OCI-LY1 (cell line): ENCODE results near the gene UBE2L6.

ENCODE experiments used
- H2AFZ ChIP-seq: fragments of 200-600 bp; sonication (generic), shearing (Covaris generic); 2 replicates; pipeline ENCODE4 v1.6.0; 2014; ENCODE audit warnings: antibody characterized with exemption, mild to moderate bottlenecking, low read length
- H3F3A ChIP-seq: fragments of 200-600 bp; sonication (generic), shearing (Covaris generic); 2 replicates; pipeline ENCODE4 v1.6.0; 2014; ENCODE audit warnings: mild to moderate bottlenecking, antibody characterized with exemption, low read length, moderate library complexity; ENCODE audit not compliant: insufficient read depth
- H3K27ac ChIP-seq: fragments of 200-600 bp; sonication (generic); 2 replicates; pipeline ENCODE4 v1.5.1; 2014; ENCODE audit warnings: low read length, mixed run types, mild to moderate bottlenecking, low read depth; ENCODE audit not compliant: poor library complexity, severe bottlenecking
- H3K27me3 ChIP-seq: fragments of 200-600 bp; sonication (generic); 2 replicates; pipeline ENCODE4 v1.6.0; 2014; ENCODE audit warnings: antibody characterized with exemption, mild to moderate bottlenecking, low read length, moderate library complexity; ENCODE audit not compliant: insufficient read depth
- H3K36me3 ChIP-seq: fragments of 200-600 bp; sonication (generic); 2 replicates; pipeline ENCODE4 v1.6.1; 2014; ENCODE audit warnings: mild to moderate bottlenecking, antibody characterized with exemption, low read length, moderate library complexity, mixed read lengths; ENCODE audit not compliant: insufficient read depth
- H3K4me1 ChIP-seq: fragments of 200-600 bp; sonication (generic); 2 replicates; pipeline ENCODE4 v1.5.1; 2014; ENCODE audit warnings: mild to moderate bottlenecking, low read length, moderate library complexity; ENCODE audit not compliant: insufficient read depth, severe bottlenecking
- H3K4me2 ChIP-seq: fragments of 200-600 bp; sonication (generic), shearing (Covaris generic); 2 replicates; pipeline ENCODE4 v1.6.1; 2014; ENCODE audit warnings: low read length
- H3K4me3 ChIP-seq: fragments of 200-600 bp; sonication (generic); 2 replicates; pipeline ENCODE4 v1.5.1; 2014; ENCODE audit warnings: low read length, low read depth, mild to moderate bottlenecking, mixed read lengths; ENCODE audit not compliant: poor library complexity, severe bottlenecking
- H3K79me2 ChIP-seq: fragments of 200-600 bp; shearing (Covaris generic); 2 replicates; pipeline ENCODE4 v1.6.1; 2016; ENCODE audit warnings: mixed run types, low read length, mixed read lengths; ENCODE audit not compliant: insufficient read depth
- H3K9ac ChIP-seq: fragments of 200-600 bp; sonication (generic), shearing (Covaris generic); 2 replicates; pipeline ENCODE4 v1.6.1; 2014; ENCODE audit warnings: mild to moderate bottlenecking, low read length, mixed read lengths
- H3K9me2 ChIP-seq: fragments of 200-600 bp; sonication (generic), shearing (Covaris generic); 2 replicates; pipeline ENCODE4 v1.6.1; 2014; ENCODE audit warnings: low read depth, mild to moderate bottlenecking, low read length, mixed read lengths
- H3K9me3 ChIP-seq: fragments of 200-600 bp; shearing (Covaris generic); 2 replicates; pipeline ENCODE4 v1.6.1; 2014; ENCODE audit warnings: low read length, mixed read lengths
- H4K20me1 ChIP-seq: fragments of 200-600 bp; sonication (generic), shearing (Covaris generic); 2 replicates; pipeline ENCODE4 v1.6.0; 2016; ENCODE audit warnings: mild to moderate bottlenecking, low read length; ENCODE audit not compliant: insufficient read depth
- EZH2 ChIP-seq: fragments of 200-600 bp; sonication (generic), shearing (Covaris generic); IDR thresholded peaks from 2 replicates; pipeline ENCODE4 v1.8.0; 2017; ENCODE audit warnings: borderline replicate concordance, mixed run types, mild to moderate bottlenecking, antibody characterized with exemption, low read length, moderate library complexity, mixed read lengths
- TF ChIP-seq, protein P1 (sequence below): fragments of 200-600 bp; sonication (generic), shearing (Covaris generic); IDR thresholded peaks from 2 replicates; pipeline ENCODE4 v1.5.1; 2017; ENCODE audit warnings: mild to moderate bottlenecking, antibody characterized with exemption, low read length, moderate library complexity, mixed read lengths

UBE2L6 gene

DNA sequence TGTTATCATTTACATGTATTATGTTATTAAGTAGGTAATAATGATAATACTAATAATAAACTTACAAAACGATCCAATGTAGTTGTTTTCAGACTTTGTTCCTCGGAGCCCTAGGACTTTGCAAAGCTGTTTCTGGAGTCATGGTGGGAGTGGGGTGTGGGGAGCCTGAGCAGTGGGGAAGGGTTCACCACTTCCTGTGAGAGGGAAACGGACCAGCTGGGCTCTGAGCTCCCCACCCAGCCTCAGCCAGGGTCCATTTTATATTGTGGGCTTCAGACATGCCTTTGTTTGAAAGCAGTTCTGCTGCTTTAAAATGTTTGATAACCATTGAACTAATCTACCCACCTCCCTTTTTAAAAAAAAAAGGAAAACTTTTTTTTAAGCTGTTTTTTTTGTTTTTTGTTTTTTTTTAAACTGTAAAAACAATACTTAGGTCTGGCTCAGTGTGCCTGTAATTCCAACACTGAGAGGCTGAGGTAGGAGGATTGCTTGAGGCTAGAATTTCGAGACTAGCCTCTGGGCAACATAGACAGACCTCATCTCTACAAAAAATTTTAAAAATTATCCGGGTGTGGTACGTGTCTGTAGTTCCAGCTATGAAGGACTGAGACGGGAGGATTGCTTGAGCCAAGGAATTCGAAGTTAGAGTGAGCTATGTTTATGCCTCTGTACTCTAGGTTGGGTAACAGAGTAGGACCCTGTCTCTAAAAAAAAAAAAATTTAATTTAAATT lies 37.0 kb upstream of the UBE2L6 start:
- H3K4me3 ChIP-seq = no peak overlapping the region

DNA sequence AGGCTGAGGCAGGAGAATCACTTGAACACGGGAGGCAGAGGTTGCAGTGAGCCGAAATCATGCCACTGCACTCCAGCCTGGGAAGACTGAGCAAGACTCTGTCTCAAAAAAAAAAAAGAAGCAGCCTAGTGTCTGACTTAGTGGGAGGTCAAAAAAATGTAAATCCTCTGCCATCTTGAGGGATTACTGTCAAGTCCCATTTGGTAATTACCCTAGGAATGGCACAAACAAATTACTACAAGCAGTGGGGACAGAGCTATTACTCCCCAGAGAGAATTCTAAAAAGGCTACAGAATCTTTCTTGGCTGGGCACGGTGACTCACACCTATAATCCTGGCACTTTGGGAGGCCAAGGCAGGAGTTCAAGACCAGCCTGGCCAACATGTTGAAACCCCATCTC lies 33.8 kb upstream of the UBE2L6 start:
- Histone ChIP-seq H4K20me1 (no peaks in the 10 kb centered on the region), H2AFZ (no peak overlapping the region), H3K36me3 (no peaks in the 10 kb centered on the region), H3K4me3 (no peak overlapping the region), H3K4me2 (no peak overlapping the region), H3K9me2 (no peaks in the 10 kb centered on the region), H3K4me1 (no peaks in the 10 kb centered on the region), H3F3A (no peaks in the 10 kb centered on the region), H3K27me3 (no peaks in the 10 kb centered on the region; the same call in 1 of the 2 replicates), H3K79me2 (no peaks in the 10 kb centered on the region), H3K9me3 (no peaks in the 10 kb centered on the region), H3K27ac (no peak overlapping the region), H3K9ac (no peak overlapping the region)
- TF ChIP-seq, protein P1, sequence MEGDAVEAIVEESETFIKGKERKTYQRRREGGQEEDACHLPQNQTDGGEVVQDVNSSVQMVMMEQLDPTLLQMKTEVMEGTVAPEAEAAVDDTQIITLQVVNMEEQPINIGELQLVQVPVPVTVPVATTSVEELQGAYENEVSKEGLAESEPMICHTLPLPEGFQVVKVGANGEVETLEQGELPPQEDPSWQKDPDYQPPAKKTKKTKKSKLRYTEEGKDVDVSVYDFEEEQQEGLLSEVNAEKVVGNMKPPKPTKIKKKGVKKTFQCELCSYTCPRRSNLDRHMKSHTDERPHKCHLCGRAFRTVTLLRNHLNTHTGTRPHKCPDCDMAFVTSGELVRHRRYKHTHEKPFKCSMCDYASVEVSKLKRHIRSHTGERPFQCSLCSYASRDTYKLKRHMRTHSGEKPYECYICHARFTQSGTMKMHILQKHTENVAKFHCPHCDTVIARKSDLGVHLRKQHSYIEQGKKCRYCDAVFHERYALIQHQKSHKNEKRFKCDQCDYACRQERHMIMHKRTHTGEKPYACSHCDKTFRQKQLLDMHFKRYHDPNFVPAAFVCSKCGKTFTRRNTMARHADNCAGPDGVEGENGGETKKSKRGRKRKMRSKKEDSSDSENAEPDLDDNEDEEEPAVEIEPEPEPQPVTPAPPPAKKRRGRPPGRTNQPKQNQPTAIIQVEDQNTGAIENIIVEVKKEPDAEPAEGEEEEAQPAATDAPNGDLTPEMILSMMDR = no peak
- TF ChIP-seq EZH2 = no peak

More for the DNA sequence above, 37.0 kb upstream of the UBE2L6 start:
- H3K4me2 ChIP-seq = no peak overlapping the region
- no peaks in the 10 kb centered on the region for H3K79me2 ChIP-seq
- no peaks in the 10 kb centered on the region for H4K20me1 ChIP-seq
- no peaks in the 10 kb centered on the region for H3K27me3 ChIP-seq
- no peaks in the 10 kb centered on the region for H3K9me2 ChIP-seq
- H3K36me3 ChIP-seq = no peaks in the 10 kb centered on the region
- no peak overlapping the region for H3K27ac ChIP-seq
- H2AFZ ChIP-seq = no peak overlapping the region
- H3K9ac ChIP-seq = no peak overlapping the region
- no peak for TF ChIP-seq EZH2
- TF ChIP-seq, protein P1 = no peak
- H3K4me1 ChIP-seq = no peaks in the 10 kb centered on the region
- H3K9me3 ChIP-seq = no peaks in the 10 kb centered on the region
- no peaks in the 10 kb centered on the region for H3F3A ChIP-seq

DNA sequence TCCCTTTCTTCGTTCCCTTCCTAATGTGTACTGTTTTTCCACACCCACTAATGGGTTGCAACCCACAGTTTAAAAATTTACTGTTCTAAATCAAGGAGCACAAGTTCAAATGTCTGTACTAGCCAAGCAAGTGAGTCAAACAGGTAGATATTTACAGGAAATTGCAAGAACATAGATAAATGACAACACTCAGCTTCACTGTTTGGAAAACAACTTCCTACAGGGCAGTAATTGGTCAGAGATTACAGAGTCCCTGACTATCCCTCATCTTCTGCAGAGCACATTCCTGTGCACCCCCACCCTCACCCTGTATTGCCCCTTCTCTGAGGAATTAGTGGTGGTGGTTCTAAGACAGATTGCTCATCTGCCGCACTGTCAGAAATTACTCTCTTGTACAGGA lies 31.9 kb upstream of the UBE2L6 start:
- Histone ChIP-seq H4K20me1 (no peaks in the 10 kb centered on the region), H3K4me1 (no peaks in the 10 kb centered on the region), H3K4me3 (no peak overlapping the region), H3K9me3 (no peaks in the 10 kb centered on the region), H3K9ac (no peak overlapping the region), H3K36me3 (no peaks in the 10 kb centered on the region), H2AFZ (no peak overlapping the region), H3K27ac (no peak overlapping the region), H3K79me2 (no peaks in the 10 kb centered on the region), H3F3A (no peaks in the 10 kb centered on the region), H3K27me3 (peaks cover 7% of the 10 kb centered on the region; the same call in 1 of the 2 replicates), H3K9me2 (no peaks in the 10 kb centered on the region), H3K4me2 (no peak overlapping the region)
- no peak for TF ChIP-seq EZH2
- TF ChIP-seq, protein P1 = no peak
